DMS 273 treated with DMSO at 0.1 percent for 48 hours (cell line): ENCODE data around the gene RNF5.
"Not testable (repeated sequence)": the region's sequence is repeated elsewhere in the genome, so short reads cannot be mapped to it uniquely, and the experiment has no call there.

ENCODE experiments used
- DNase-seq: peaks from one replicate; lab custom pipeline; 2025; lab: John Stamatoyannopoulos, UW

Gene RNF5

DNA sequence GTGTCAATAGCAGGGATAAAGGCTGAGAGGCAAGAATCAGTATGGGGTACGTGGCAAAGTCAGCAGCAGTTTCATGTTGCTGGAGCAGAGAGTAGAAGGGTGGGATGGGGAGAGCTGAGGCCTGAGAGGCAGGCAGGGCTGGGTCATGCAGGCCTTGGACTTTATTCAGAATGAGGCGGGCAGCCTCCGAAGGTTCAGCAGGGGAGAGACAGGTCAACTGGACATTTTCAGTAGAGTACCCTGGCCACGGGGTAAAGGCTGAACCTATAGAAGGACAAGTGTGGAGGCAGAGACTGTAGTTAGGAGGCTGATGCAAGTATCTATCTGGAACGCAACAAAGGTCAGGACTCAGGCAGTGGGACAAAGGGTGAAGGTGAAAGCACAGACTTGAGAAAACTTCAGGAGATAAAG, 32.0 kb downstream of the RNF5 start:
- no peak for DNase-seq

GRCh38 chr6:32211432-32211831, 33.2 kb downstream of the RNF5 start:
- not testable (repeated sequence) for DNase-seq

GRCh38 chr6:32212076-32212760, 34.0 kb downstream of the RNF5 start:
- no peak for DNase-seq

- no peak for DNase-seq
These were observed 35.4 kb downstream of the RNF5 start for GRCh38 chr6:32213649-32214048.

DNA sequence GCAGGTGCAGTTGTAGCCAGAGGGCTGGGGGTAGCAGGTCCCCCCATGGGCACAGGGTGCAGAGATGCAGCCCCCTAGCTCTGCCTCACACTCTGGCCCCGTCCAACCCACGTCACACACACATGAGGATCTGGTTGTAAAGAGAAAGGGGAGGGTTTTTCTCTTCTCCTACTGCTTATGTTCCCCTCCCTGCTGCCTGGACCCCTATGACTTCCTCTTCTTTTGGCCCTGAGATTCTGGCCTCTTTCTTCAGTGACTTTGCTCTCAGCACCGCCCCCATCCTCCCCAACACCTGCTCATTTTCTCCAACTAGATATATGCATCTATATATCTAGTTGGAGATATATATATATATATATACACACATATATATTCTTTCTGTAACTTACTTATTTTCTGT, 35.9 kb downstream of the RNF5 start:
- no peak for DNase-seq

- DNase-seq, result no peak
These were observed 37.4 kb downstream of the RNF5 start for GRCh38 chr6:32215617-32216016.

GRCh38 chr6:32216285-32216684, 38.1 kb downstream of the RNF5 start:
- DNase-seq, result no peak

DNA sequence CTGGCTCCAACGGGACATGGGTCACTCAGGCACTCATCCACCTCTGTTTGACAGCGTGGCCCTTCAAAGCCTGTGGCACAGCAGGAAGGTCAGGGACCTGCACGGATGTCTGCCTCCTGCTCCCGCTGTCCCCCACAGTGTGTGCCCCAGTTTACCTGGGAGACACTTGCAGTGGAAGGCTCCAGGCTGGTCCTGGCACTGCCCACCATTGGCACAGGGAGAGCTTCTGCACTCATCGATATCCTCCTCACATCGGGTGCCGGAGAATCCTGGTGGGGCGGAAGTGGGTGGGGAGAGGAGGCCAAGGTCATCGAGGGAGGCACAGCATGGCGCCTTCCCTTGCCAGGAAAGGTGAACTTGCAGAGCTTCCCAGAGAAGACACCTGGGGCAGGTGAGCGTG, 38.8 kb downstream of the RNF5 start:
- DNase-seq, result no peak

GRCh38 chr6:32218167-32218566, 40.0 kb downstream of the RNF5 start:
- no peak for DNase-seq

GRCh38 chr6:32220021-32220420, 41.8 kb downstream of the RNF5 start:
- DNase-seq, result no peak

GRCh38 chr6:32222333-32223230, 44.4 kb downstream of the RNF5 start:
- no peak for DNase-seq

DNA sequence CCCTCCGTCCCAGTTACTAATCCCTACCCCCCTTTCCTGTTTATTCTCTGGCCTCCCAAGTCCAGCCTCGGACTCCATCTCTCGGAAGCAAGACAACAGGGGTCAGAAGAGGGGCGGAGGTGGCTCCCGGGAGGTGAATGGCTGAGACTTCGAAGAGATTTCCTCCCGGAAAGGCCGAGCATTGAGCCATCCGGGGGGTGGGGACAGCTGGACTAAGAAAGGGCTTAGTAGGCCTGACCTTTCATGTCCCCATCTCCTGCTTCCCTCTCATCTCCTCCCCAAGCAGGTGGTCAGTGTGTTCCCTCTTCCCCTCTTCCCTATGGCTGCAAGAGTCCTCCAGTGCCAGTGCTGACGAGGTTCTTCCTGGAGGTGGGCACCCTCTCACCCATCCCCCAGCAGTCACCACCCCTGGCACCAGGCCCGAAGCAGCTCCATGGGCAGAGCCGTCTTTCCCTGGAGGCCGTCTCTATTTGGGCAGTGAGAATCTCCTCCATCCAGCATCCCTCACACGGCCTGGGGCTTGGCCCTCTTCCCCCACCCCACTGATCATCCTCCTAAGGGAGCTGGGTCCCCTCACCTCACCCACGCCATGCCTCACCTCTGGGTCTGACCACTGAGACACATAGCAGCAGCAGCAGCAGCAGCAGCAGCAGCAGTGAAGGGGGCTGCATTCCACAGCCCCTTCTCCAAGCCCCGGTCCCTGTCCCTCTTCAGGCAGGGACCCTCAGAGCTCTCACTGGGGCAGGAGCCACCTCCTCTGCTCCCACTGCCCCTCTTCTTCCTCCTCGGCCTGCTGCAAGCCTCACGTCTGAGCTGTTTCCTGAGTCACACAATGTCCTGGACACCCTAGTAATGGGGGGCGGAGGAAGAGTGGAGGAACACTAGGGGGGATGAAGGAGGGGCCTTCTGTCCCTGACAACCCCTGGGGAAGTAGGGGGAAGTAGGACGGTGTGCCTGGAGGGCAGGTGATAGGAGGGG, 45.3 kb downstream of the RNF5 start, which contains the start of gene NOTCH4:
TSS of gene NOTCH4 (minus strand) at position 810 of the 978 bp plus-strand sequence. CDS start at position 671, 139 bp downstream.
- DNase-seq, result no peak

- no peak for DNase-seq
These were observed 46.5 kb downstream of the RNF5 start for GRCh38 chr6:32224696-32225095.

GRCh38 chr6:32226434-32226833, 48.2 kb downstream of the RNF5 start:
- DNase-seq, result no peak
